Spinal cord (tissue), 10 donors: ENCODE results near the gene TSKU. TPM values are rescaled to one million over a fixed set of nuclear protein-coding genes. Genes with fewer than 3 reads are reported as not detected.

Source experiments
- DNase-seq, 6 donors: peaks; one replicate each; pipeline versions ENCODE4 v3.0.0 to v3.0.0-alpha.2; 2013 to 2015; ENCODE audit warnings: low spot score in 6 of 6, low read depth in 4 of 6
- H3K27ac ChIP-seq: one replicate; pipeline ENCODE4 v1.5.1; 2013; ENCODE audit warnings: low read depth, low read length, control low read depth
- H3K27me3 ChIP-seq: one replicate; pipeline ENCODE4 v1.6.1; 2013; ENCODE audit warnings: low read length; ENCODE audit not compliant: control insufficient read depth, insufficient read depth
- H3K36me3 ChIP-seq: one replicate; pipeline ENCODE4 v1.6.1; 2013; ENCODE audit warnings: low read length; ENCODE audit not compliant: control insufficient read depth, insufficient read depth
- H3K4me1 ChIP-seq: one replicate; pipeline ENCODE4 v1.6.1; 2013; ENCODE audit warnings: low read length; ENCODE audit not compliant: control insufficient read depth, insufficient read depth
- H3K4me3 ChIP-seq: one replicate; pipeline ENCODE4 v1.5.1; 2013; ENCODE audit warnings: low read depth, low read length, control low read depth
- H3K9me3 ChIP-seq: one replicate; pipeline ENCODE4 v1.6.1; 2013; ENCODE audit warnings: low read length; ENCODE audit not compliant: control insufficient read depth, insufficient read depth
- WGBS: methylation state at CpG from one replicate; pipeline ENCODE4 v1.1.5; 2013; ENCODE audit warnings: missing lambda C conversion rate; ENCODE audit not compliant: insufficient coverage; 5-methylcytosine and 5-hydroxymethylcytosine counted together
- polyA plus RNA-seq, 2 donors: library from polyadenylated mRNA; unstranded; fragments of 120-200 nt; gene quantifications; one replicate each; pipeline ENCODE4 v1.2.1, GENCODE V29; 2013; ENCODE audit not compliant: insufficient read length in 2 of 2
- total RNA-seq, 2 donors: library from RNA; depleted of rRNA in 1 of 2; stranded (reverse); fragments of 120-200 nt in 1 of 2; fragments of >200 nt in 1 of 2; gene quantifications; one replicate each; pipeline versions ENCODE4 v1.2.3 to v1.2.4, GENCODE V29; 2013 to 2014
- donor health status: healthy.

Gene TSKU
- total and polyA plus RNA-seq, 4 donors = 7.9 to 30.9 (median 24.9) TPM

DNA sequence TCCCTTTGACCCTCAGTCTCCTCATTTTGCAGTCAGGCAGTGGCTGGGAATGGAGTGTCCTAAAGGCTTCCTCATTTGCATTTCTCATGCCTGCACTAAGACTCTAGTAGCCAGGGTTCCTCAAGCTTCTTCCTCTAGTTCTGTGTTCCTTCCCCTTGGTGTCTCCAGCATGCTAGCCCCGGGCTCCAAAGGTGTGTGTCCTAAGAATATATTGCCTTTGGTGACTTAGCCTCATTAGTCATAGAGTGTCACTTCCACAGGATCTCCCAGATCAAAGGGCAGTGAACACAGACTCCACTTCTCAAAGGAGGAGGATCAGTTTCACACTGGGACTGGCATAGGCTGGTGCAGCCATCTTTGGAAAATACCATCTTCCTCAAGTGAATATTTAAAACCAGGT lies 56.2 kb downstream of the TSKU start:
- no peak for DNase-seq
- no peaks in the 10 kb centered on the region for H3K27me3 ChIP-seq
- no CpG with 5 or more reads among the region's 1 CpG for WGBS
- H3K9me3 ChIP-seq = no peaks in the 10 kb centered on the region
- no peak overlapping the region for H3K4me3 ChIP-seq
- no peaks in the 10 kb centered on the region for H3K36me3 ChIP-seq
- H3K4me1 ChIP-seq = peaks cover 28% of the 10 kb centered on the region
- no peak overlapping the region for H3K27ac ChIP-seq

DNA sequence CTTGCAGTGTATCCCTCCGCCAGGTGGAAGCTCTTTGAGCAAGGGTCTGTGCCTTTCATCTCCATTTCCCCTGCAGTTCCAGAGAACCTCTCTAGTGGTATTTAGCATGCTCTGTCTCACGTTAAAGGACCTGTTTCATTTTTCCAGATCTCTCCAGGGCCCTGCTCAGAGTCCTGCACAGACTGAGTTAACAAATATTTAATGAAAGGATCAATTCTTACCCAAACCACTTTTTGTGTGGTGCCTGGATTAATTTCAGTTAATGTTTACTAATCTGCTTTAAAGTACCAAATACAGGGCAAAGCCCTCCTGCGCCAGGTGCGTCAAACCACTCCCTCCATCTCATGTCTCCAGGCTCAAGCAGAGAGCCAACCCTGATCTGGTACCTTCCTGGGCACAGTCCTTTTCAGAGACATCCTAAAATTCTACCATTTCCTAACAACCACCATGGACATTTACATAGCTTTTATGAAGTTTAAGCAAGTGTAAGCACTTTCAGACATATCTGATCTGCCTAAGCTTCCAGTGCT lies 58.8 kb downstream of the TSKU start:
- Histone ChIP-seq H3K4me3 (no peak overlapping the region), H3K27me3 (no peaks in the 10 kb centered on the region), H3K27ac (no peak overlapping the region), H3K36me3 (no peaks in the 10 kb centered on the region), H3K9me3 (no peaks in the 10 kb centered on the region), H3K4me1 (peaks cover 20% of the 10 kb centered on the region)
- DNase-seq = no peak
- WGBS = 96% methylated on average over 3 of the region's 4 CpGs

DNA sequence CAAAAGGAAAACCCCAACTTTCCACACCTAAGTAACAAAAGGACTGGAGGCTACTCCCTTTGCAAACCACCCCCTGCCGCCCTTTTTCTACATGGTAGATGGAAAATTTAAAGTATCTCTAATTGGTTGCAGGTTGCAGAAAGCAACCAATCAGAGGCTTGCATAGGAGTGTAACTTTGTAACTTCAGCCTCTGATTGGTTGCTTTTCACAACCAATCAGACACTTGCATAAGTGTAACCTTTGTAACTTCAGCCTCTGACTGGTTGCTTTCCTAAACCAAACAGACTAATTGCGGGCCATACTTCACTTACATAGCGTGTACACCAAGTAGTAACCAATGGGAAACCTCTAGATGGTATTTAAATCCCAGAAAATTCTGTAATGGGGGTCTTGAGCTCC lies 60.8 kb downstream of the TSKU start:
- no peaks in the 10 kb centered on the region for H3K9me3 ChIP-seq
- WGBS = no CpG with 5 or more reads among the region's 3 CpGs

DNA sequence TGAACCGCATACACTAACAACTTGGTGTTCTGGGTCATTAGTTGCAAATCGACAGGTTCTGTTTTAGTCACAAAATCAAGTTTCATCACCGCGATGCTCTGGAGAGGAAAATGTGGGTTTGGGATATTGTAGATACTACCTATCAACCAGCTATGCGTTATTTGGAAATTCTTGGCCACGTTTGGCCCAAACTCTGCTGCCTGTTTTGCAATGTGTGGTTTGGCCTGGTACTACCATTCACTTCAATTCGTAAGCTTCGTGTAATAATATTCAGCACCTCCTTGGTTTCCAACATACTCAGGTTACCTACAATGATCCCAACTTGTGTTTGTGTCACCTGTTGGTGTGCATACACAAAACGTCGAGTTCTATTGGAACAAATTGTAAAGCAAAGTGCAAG lies 61.4 kb downstream of the TSKU start:
- no peaks in the 10 kb centered on the region for H3K9me3 ChIP-seq
- no peaks in the 10 kb centered on the region for H3K36me3 ChIP-seq
- no peak overlapping the region for H3K4me3 ChIP-seq
- DNase-seq = no peak
- no peak overlapping the region for H3K27ac ChIP-seq
- H3K27me3 ChIP-seq = no peaks in the 10 kb centered on the region
- 88% methylated on average over 3 of the region's 10 CpGs for WGBS
- H3K4me1 ChIP-seq = no peaks in the 10 kb centered on the region

More for the DNA sequence above, 60.8 kb downstream of the TSKU start:
- Histone ChIP-seq H3K4me1 (peaks cover 4% of the 10 kb centered on the region), H3K36me3 (no peaks in the 10 kb centered on the region), H3K4me3 (no peak overlapping the region), H3K27ac (no peak overlapping the region), H3K27me3 (no peaks in the 10 kb centered on the region)
- DNase-seq = no peak

DNA sequence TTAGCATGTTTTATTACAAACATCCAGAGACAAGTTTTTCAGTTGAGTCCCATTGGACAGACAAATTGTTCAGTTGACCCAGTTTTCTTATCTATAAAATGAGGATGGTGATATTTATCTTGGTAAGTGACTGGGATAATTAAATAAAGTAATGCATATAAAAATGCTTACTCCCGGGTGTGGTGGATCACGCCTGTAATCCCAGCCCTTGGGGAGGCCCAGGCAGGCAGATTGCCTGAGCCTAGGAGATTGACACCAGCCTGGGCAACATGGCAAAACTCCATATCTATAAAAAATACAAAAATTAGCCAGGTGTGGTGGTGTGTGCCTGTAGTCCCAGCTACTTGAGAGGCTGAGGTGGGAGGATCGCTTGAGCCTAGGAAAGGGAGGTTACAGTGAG lies 61.9 kb downstream of the TSKU start:
- H3K27me3 ChIP-seq = no peaks in the 10 kb centered on the region
- no peak overlapping the region for H3K4me3 ChIP-seq
- H3K36me3 ChIP-seq = no peaks in the 10 kb centered on the region
- H3K27ac ChIP-seq = no peak overlapping the region
- 80% methylated on average over 1 of the region's 3 CpGs for WGBS
- no peaks in the 10 kb centered on the region for H3K9me3 ChIP-seq
- H3K4me1 ChIP-seq = no peaks in the 10 kb centered on the region
- no peak for DNase-seq

GRCh38 chr11:76846441-76846840 lies 63.3 kb downstream of the TSKU start:
- Histone ChIP-seq H3K27ac (no peak overlapping the region), H3K27me3 (no peaks in the 10 kb centered on the region), H3K9me3 (no peaks in the 10 kb centered on the region), H3K36me3 (no peaks in the 10 kb centered on the region), H3K4me3 (no peak overlapping the region), H3K4me1 (no peaks in the 10 kb centered on the region)
- DNase-seq = no peak
- 100% methylated on average over 2 of the region's 3 CpGs for WGBS

Other genes with a start within 250 kb of the TSKU start
- 10 to 100 TPM in 1 of 2 donors, 1 to 10 TPM in 1; 8.3 to 31.8 TPM for gene LRRC32, start 112.6 kb upstream of the TSKU start, total RNA-seq
- 10 to 100 TPM in 1 of 2 donors, 1 to 10 TPM in 1; 9.8 to 11.0 TPM for gene LRRC32, start 112.6 kb upstream of the TSKU start, polyA plus RNA-seq
- 10 to 100 TPM; 15.7 to 48.3 TPM for gene ACER3, start 77.6 kb downstream of the TSKU start, total RNA-seq
- 10 to 100 TPM; 25.5 to 32.6 TPM for gene ACER3, start 77.6 kb downstream of the TSKU start, polyA plus RNA-seq